ENCODE measurements around the gene ARFGAP2.

The ARFGAP2 gene

DNA sequence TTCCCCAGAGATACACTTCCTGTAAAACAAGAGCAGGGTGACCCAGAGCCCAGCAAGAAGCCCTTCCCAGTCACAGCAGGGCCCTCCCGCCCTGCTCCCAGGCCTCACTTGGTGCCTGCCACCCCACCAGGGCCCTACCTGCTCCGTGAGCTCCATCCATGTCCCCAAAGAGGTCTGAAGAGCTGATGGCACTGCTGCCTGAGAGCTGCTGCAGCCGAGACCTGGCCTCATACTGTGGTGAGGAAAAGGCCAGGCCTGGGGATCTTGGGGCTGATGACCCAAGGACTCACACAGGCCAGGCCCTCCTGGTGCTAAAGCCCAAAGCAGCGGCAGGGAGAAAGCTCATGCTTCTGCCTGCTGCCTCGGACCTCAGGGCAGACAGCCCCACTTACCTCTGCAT is 10.3 kb downstream of the ARFGAP2 start:
- no peak for DNase-seq

GRCh38 chr11:47165253-47165840 is 11.3 kb downstream of the ARFGAP2 start:
- no peak for DNase-seq

- no peak for DNase-seq
These were observed 12.4 kb downstream of the ARFGAP2 start for GRCh38 chr11:47164321-47164720.

DNA sequence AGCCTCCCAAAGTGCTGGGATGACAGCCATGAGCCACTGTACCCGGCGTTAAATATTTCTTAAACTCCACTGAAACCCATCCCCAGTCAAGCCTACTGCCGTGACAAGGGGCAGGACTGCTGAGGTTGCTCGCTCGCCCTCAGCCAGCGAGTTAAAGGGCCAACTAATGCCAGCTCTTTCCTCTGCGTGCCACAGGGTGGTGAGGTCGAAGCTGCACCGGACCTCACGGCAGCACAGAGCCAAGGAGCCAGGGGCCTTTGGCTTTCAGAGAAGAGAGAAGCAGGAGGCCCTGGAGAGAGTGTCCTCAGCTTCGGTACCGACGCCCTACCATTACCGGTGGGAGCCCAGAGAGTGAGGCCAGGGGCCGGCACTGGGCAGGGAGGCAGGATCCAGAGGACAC is 12.8 kb downstream of the ARFGAP2 start:
- no peak for DNase-seq

DNA sequence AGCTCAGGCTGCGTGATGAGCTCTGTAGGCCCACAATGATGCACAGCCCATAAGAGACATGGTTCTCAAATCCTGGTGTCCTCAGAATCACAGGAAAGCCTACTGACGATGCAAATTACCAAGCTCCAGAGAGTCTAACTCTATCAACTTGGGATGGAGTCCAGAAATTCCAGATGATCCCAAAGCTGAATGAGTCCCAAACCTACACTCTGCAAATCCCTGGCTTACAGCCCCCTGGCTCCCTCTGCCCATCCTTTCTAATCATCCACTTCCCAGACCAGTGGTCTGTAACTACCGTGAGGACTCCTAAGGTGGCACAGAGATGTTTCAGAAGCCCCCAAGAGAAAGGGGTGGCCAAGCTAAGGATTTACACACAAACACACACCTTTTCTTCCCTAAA is 13.5 kb downstream of the ARFGAP2 start:
- no peak for DNase-seq

DNA sequence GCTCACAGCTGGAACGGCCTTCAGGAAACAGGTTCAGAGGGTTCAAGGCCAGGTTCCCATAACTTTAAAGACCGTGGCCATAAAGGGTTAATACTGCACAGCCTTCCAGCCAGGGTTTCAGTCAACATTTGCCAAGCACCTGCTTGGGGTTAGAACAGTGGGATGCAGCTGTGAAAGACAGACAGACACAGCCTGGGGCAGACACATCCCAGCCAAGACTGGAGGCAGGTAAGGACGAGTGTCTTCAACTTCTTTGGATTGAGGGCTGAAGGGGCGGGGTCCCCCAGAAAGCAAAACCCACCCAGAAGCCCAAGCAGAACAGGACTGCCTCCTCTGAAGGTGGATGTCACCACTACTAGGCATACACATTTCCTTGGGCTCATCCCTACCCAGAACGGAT is 14.3 kb downstream of the ARFGAP2 start:
- no peak for DNase-seq

- no peak for DNase-seq
These were observed 14.8 kb downstream of the ARFGAP2 start for GRCh38 chr11:47161890-47162289.

- peak; percentile 62 for DNase-seq
These were observed 15.4 kb downstream of the ARFGAP2 start for GRCh38 chr11:47161134-47161854.

DNA sequence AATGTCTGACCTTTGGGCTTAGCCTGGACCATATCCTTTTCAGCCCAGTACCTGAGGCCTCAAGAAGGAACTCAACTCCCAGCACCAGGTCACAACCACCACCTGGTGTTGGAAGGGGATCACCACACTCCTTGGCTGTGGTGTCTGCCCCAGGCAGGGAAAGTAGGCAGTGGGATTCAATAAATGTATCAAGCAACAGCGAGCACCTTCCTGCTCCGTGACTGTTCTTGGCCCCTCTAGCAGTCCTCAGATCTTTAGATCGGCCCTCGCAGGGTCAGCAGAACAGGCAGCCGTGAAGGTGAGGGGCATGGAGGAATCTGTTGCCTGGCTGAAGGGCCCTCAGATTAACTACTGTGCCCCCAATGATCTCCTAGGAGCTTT is 15.9 kb downstream of the ARFGAP2 start:
- no peak for DNase-seq

DNA sequence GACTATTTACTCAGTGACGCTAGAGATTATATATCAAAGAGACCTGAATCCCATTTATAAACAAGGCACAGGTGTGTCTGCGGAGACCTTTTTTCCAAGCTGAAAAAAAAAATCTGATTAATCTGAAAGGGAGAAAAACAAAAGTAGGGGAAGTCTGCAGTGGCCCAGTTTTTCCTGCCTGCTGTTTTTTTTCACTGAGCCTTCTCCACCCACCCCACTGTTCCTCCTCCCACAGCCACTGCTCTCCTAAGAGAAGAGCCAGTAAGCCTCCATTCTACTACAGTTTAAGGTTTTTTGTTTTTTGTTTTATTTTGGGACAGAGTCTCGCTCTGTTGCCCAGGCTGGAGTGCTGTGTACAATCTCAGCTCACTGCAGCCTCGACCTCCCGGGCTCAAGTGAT is 18.4 kb downstream of the ARFGAP2 start:
- DNase-seq = no peak

GRCh38 chr11:47157805-47158204 is 18.9 kb downstream of the ARFGAP2 start:
- no peak for DNase-seq

DNA sequence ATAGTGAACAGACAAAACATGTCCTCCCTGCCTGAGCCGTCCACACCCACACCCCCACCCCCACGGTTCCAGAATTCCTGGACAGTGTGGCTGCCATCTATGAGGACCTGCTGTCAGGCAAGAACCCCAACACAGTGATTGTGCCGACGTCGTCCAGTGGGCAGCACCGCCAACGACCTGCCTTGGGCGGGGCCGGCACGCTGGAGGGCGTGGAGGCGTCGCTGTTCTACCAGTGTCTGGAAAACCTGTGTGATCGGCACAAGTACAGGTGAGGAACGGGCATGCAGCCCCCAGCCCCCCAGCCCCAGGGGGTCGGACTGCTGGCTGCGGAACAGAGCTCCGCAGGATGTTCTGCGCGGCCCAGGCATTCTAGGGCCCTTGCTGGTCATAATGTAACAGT is 19.7 kb downstream of the ARFGAP2 start:
- DNase-seq = no peak

- DNase-seq = no peak
These were observed 20.3 kb downstream of the ARFGAP2 start for GRCh38 chr11:47156333-47156732.

GRCh38 chr11:47155879-47156278 is 20.8 kb downstream of the ARFGAP2 start:
- DNase-seq = no peak

GRCh38 chr11:47154616-47155570 is 21.8 kb downstream of the ARFGAP2 start:
- no peak for DNase-seq

DNA sequence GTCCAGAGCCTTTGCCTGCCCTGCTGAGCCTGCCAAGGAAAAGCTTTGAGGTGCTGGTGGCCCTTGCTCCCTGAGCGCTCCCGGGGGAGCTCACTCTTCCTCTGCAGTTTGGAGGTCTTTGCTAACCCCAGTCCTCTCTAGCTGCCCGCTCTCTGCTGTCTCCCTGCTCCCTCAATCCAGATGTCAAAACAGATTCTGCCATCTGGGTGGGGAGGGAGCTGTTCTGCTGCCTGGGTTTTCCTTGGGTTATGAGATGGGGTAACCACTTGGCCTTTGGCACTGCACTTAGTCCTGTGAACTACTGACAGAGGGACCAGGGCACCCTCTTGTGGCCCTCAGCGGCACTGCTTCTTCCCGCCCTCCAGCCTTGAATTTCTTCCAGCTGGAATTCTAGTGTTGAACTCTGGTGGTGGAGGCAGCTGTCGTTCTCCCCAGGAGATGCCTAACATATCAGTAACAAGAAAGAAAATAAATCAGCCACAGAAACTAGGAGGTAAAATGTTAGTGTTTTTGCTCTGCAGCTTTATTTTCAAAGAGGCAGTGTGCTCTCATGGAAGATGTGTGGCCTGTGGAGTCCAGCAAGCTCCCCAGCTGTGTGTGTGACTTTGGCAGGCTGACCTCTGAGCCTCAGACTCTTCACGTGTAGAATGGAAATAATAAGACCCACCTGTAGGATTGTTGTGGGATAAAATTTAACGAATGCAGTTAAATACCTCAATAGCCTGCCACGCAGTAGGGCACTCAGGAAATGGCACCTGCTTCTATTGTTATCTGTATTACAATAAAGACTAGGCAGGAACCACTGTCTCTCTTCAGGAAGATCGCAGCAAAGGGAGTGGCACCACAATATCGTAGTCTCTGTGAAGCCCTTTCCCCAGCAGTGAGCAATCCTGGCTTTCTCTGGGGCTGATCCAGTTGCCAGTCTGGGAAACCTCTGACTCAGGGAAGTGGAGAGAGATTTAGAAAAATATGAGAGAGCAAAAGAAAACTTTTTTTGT is 23.4 kb downstream of the ARFGAP2 start:
- DNase-seq = peak; percentile 71

DNA sequence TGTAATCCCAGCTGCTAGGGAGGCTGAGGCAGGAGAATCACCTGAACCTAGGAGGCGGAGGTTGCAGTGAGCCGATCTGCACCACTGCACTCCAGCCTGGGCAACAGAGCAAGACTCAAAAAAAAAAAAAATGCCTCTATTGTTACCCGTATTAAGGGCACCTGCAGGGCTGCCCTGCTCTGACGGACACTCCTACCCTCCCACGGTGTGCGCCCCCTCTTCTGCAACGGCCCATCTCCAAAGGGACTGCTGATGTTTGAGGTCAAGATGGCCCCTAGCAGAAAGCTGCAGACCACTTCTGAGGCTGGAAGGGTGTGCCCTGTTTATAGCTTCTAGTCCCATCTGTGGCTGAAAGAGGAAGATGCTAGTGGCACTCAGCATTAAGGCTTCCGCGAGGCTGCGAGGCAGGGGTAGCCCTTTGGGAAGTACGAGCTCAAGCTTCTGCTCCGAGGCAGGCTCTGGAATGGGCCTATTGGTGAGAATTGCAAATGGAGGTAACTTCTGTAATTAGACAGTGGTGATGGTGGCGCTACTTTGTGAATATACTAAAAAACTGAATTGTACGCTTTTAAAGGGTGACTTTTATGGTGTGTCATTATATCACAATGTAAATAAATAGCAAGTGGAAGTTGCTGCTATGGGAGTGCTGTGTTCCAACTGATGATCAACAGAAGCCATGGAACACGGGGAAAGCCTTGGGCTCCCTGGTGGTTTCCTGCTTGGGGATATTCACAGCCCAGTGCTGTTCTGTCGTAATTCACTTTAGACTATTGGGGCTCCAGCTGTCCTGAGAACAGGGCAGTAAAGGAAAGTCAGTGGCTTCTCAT is 24.3 kb downstream of the ARFGAP2 start:
- DNase-seq = no peak

DNA sequence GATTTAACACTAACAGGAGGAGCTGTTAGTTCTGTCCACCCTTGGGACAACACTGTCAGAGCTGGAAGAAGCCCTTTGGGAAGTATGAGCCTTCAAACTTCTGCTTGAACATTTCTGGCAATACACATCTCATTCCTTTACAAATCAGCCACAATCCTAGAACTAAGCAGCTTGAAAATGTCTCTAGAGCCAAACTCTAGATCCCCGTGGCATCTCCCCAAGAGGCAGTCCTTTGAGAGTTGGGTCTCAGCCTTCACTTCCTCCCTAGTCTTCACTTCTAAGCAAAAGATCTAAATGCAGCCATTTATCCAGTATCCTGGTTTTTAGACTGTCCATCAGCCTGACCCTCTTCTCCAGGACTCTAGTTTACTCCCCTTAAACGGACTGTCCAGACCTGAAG is 26.9 kb downstream of the ARFGAP2 start:
- DNase-seq = no peak

- DNase-seq = no peak
These were observed 27.7 kb downstream of the ARFGAP2 start for GRCh38 chr11:47148903-47149531.

DNA sequence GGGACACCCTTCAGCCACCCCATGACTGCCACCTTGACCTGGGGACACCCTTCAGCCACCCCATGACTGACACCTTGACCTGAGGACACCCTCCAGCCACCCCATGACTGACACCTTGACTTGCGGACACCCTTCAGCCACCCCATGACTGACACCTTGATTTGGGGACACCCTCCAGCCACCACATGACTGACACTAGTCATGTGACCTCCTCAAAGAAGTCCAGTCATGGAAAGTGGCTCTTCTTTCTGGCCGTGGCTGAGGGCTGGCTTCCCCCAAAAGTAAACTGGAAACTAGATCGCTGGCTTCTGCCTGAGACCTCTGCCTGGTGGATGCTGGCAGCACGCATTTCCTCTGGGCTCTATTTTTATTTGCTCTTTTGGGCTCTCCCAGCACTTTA is 28.4 kb downstream of the ARFGAP2 start:
- no peak for DNase-seq

- DNase-seq = no peak
These were observed 29.0 kb downstream of the ARFGAP2 start for GRCh38 chr11:47147681-47148080.

Measured in fibroblast of skin of right quadriceps (primary cell).